ENCODE data around the gene LCK.

The LCK gene

DNA sequence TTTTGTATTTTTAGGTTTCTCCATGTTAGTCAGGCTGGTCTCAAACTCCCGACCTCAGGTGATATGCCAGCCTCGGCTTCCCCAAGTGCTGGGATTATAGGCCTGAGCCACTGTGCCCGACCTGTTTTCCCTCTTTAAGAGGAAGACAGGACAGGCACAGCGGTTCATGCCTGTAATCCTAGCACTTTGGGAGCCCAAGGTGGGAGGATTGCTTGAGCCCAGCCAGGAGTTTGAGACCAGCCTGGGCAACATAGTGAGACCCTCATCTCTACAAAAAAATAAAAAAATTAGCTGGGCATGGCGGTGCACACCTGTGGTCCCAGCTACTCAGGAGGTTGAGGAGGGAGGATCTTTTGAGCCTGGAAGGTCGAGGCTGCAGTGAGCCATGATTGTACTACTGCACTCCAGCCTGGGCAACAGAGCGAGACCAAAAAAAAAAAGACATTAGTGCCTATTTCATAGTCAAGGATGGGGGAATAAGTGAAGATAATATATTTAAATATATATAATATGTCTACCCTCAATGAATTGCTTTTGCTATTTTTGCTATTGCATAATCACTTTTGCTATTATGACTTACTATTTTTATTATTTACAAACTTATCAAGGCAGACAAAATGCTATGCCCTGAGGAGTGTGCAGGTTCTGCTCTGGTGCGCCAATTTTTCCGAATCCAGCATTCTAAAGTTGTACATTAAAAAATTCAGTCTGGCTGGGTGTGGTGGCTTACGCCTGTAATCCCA is 67.2 kb downstream of the LCK start:
- peaks cover 15% of the 10 kb centered on the region for H3K4me1 ChIP-seq (ENCODE audit: low read depth, poor library complexity, severe bottlenecking)
- no peak overlapping the region for H3K4me2 ChIP-seq
- H4K20me1 ChIP-seq (ENCODE audit: insufficient read depth), result no peaks in the 10 kb centered on the region
- H3K36me3 ChIP-seq (ENCODE audit: insufficient read depth), result no peaks in the 10 kb centered on the region
- TF ChIP-seq, protein P1, sequence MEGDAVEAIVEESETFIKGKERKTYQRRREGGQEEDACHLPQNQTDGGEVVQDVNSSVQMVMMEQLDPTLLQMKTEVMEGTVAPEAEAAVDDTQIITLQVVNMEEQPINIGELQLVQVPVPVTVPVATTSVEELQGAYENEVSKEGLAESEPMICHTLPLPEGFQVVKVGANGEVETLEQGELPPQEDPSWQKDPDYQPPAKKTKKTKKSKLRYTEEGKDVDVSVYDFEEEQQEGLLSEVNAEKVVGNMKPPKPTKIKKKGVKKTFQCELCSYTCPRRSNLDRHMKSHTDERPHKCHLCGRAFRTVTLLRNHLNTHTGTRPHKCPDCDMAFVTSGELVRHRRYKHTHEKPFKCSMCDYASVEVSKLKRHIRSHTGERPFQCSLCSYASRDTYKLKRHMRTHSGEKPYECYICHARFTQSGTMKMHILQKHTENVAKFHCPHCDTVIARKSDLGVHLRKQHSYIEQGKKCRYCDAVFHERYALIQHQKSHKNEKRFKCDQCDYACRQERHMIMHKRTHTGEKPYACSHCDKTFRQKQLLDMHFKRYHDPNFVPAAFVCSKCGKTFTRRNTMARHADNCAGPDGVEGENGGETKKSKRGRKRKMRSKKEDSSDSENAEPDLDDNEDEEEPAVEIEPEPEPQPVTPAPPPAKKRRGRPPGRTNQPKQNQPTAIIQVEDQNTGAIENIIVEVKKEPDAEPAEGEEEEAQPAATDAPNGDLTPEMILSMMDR (conservative IDR thresholded peaks at IDR 0.05; ENCODE audit: low read depth, low read length), result no peak
- H3K27me3 ChIP-seq (ENCODE audit: insufficient read depth, low read depth), result no peaks in the 10 kb centered on the region
- H3K79me2 ChIP-seq (ENCODE audit: insufficient read depth, low read depth), result peaks cover 15% of the 10 kb centered on the region; the same call in 1 of the 2 replicates
- no peak overlapping the region for H2AFZ ChIP-seq (ENCODE audit: low read depth)
- H3K9ac ChIP-seq, result no peak overlapping the region
- no peak overlapping the region for H3K27ac ChIP-seq
- no peak overlapping the region for H3K4me3 ChIP-seq (IDR thresholded peaks at IDR 0.05; ENCODE audit: insufficient read depth, low read depth, low read length)

DNA sequence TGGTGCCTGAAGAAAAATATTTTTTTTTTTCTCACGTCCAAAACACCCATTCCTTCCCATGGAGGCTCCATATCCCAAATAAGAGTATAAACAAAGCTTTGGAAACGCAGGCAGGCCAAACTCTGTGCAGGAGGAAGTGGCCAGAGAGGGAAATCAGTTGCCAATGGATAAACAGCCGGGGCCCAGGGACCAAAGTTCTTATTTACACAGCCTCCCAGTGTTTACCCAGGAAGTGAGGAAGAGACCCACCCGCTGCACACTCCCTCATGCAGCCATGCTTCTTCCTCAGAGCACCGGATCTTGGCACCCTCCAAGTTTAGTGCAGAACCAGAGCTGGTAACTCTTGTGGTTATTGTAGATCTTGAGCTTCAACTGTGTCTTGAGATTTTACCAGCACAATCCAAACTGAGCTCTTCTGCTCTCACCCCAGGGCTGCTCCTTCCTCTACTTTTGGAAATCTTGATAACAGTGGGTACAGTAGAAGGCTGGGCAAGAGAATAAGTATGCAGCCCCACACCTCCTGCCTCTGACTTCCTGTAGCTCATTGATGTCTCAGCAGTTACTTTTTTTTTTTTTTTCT is 70.7 kb downstream of the LCK start:
- TF ChIP-seq, protein P1 (conservative IDR thresholded peaks at IDR 0.05; ENCODE audit: low read depth, low read length), result no peak
- H3K27me3 ChIP-seq (ENCODE audit: insufficient read depth, low read depth), result no peaks in the 10 kb centered on the region
- H4K20me1 ChIP-seq (ENCODE audit: insufficient read depth), result no peaks in the 10 kb centered on the region
- no peak overlapping the region for H3K27ac ChIP-seq
- no peaks in the 10 kb centered on the region for H3K79me2 ChIP-seq (ENCODE audit: insufficient read depth, low read depth)
- peaks cover 37% of the 10 kb centered on the region for H3K4me1 ChIP-seq (ENCODE audit: low read depth, poor library complexity, severe bottlenecking)
- H3K36me3 ChIP-seq (ENCODE audit: insufficient read depth), result no peaks in the 10 kb centered on the region
- H3K4me2 ChIP-seq, result no peak overlapping the region
- no peak overlapping the region for H2AFZ ChIP-seq (ENCODE audit: low read depth)
- H3K9ac ChIP-seq, result no peak overlapping the region
- H3K4me3 ChIP-seq (IDR thresholded peaks at IDR 0.05; ENCODE audit: insufficient read depth, low read depth, low read length), result no peak overlapping the region

DNA sequence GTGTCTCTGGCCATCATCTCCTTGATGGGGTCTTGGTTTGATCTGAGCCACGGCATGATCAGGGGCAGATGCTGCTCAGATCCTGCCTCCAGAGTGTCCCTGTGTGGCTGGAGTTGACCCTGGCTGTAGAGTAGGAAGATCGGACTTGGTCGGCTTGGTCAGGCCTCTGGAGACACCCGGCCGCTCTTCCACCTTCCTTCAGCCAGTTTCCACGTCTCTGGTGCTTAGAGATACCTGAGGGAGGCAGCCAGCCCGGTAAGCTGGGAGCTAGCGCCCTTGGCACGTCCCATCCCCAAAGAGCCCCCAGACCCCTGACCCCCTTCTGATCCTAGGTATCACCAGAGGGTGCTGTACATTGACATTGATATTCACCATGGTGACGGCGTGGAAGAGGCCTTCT is 76.1 kb downstream of the LCK start:
- Histone ChIP-seq H3K4me3 (IDR thresholded peaks at IDR 0.05; ENCODE audit: insufficient read depth, low read depth, low read length) (no peak overlapping the region), H3K27me3 (ENCODE audit: insufficient read depth, low read depth) (no peaks in the 10 kb centered on the region), H3K27ac (no peak overlapping the region), H3K36me3 (ENCODE audit: insufficient read depth) (no peaks in the 10 kb centered on the region; the same call in 1 of the 2 replicates), H4K20me1 (ENCODE audit: insufficient read depth) (no peaks in the 10 kb centered on the region), H3K4me2 (no peak overlapping the region), H3K4me1 (ENCODE audit: low read depth, poor library complexity, severe bottlenecking) (peaks cover 26% of the 10 kb centered on the region), H3K79me2 (ENCODE audit: insufficient read depth, low read depth) (no peaks in the 10 kb centered on the region), H2AFZ (ENCODE audit: low read depth) (no peak overlapping the region), H3K9ac (no peak overlapping the region)
- TF ChIP-seq, protein P1 (conservative IDR thresholded peaks at IDR 0.05; ENCODE audit: low read depth, low read length), result no peak

DNA sequence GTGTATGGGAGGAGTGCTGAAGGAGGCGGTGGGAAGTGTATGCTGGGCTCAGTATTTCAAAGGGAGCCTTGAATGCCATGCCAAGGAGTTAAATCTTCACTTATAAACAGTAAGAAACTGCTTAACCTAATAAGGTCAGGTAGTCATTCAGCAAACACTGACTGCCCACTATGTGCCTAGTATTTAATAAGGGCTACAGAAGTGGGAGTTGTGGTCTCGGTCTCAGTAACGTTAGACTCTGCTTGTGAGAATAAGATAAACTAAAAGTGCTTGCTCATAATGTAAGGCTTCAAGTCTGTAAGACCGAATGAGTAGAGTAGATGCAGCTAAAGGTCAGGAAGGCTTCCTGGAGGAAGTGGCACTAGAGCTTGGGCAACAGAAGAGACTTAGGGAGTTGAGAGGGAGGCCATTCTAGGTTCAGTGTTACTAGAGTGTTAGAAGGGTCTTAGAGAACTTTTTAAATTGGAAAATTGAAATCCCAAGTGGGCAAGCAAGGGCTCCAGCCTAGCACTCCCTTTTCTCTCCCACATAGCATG is 78.9 kb downstream of the LCK start:
- no peak overlapping the region for H3K4me3 ChIP-seq (IDR thresholded peaks at IDR 0.05; ENCODE audit: insufficient read depth, low read depth, low read length)
- H3K27ac ChIP-seq, result no peak overlapping the region
- no peak overlapping the region for H3K9ac ChIP-seq
- H3K27me3 ChIP-seq (ENCODE audit: insufficient read depth, low read depth), result no peaks in the 10 kb centered on the region
- TF ChIP-seq, protein P1 (conservative IDR thresholded peaks at IDR 0.05; ENCODE audit: low read depth, low read length), result no peak
- H3K4me2 ChIP-seq, result no peak overlapping the region
- H3K36me3 ChIP-seq (ENCODE audit: insufficient read depth), result no peaks in the 10 kb centered on the region; the same call in 1 of the 2 replicates
- no peaks in the 10 kb centered on the region for H3K79me2 ChIP-seq (ENCODE audit: insufficient read depth, low read depth)
- no peak overlapping the region for H2AFZ ChIP-seq (ENCODE audit: low read depth)
- peaks cover 31% of the 10 kb centered on the region for H3K4me1 ChIP-seq (ENCODE audit: low read depth, poor library complexity, severe bottlenecking)
- H4K20me1 ChIP-seq (ENCODE audit: insufficient read depth), result no peaks in the 10 kb centered on the region

Measured in KMS-11 (cell line).